ENCODE results near the gene MRPL21. TPM values are rescaled to one million over a fixed set of nuclear protein-coding genes. Genes with fewer than 3 reads are reported as not detected.
"Not testable (repeated sequence)": the region's sequence is repeated elsewhere in the genome, so short reads cannot be mapped to it uniquely, and the experiment has no call there.

The MRPL21 gene
- total RNA-seq, 2 donors from 2014 or later: 43.4 to 96.4 TPM

DNA sequence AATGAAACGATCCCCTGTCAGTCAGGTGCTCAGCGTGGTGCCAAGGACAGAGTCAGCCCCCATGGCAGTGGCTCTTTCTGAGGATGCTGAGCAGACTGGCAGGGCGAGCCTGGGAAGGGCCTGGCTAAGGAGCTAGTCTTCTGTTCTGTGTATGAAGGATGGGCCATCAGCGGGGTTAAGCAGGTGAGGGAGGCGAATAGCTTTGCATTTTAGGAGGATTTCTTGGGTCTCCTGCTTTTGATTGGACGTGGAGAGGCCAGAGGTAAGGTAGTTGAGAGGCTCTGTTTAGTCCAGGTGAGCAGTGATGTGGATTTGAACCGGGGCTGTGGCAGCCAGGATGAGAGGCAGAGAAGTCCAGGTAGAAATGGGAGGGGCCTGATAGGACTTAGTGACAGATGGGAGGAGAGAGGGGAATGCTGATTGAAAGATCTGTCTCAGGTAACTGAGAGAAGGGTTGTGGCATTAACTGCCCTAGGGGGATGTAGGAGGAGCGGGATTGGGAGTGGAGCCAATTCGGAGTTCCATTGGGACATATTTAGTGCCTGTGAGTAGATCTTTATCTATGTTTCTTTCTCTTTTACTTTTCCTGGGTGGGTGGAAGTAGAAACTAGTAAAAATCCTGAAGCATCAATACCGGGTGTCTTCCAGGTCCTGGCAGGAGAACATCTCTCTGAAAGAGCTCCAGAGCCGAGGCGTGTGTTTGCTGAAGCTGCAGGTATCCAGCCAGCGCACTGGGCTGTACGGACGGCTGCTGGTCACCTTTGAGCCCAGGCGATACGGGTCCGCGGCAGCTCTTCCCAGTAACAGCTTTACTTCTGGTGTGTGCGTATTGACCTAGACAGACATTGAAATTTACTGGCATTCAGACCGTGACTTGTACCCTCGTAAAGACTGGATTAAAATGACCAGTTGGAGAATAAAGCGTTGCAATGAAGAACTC is 2.1 kb upstream of the MRPL21 start:
- H3K27me3 Mint-ChIP-seq: no peaks in the 10 kb centered on the region
- peaks cover 64% of the 10 kb centered on the region for H3K36me3 Mint-ChIP-seq (ENCODE audit: low read depth)
- no peaks in the 10 kb centered on the region for H3K9me3 Mint-ChIP-seq
- H3K27ac Mint-ChIP-seq: peak overlapping the region; percentile 97
- ATAC-seq (replicated peaks): no peak
- H3K4me1 Mint-ChIP-seq: peaks cover 24% of the 10 kb centered on the region
- peak overlapping the region; percentile 97 for H3K4me3 Mint-ChIP-seq

DNA sequence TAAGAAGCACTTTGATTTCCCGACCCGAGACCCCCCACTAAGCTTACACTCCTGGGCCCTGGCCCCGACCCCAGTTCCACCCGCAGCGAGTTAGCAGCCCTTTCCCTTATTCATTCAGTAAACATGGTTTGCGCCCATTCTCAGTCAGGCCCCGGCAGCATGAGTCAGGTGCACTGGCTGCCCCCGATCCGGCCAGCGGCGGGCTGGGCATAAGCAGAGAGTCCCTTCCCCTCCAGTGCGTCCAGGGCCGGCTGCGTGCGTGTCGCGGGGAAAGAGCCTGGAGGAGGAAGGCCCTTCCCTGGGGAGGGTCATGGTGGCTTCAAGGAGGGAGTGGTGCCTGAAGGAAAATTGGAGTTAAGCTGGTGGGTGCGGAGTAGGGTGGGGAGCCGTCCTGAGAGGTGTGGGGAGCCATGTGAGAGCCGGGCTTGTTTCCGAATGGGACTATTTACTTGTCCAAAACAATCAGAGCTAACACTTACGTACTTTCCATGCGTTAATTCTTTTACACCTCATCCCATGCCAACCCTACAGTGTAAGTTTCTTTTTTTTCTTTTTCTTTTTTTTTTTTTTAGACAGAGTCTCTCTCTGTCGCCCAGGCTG is 716 bp upstream of the MRPL21 start:
- Mint-ChIP-seq H3K4me3 (peak overlapping the region; percentile 97), H3K27me3 (no peaks in the 10 kb centered on the region), H3K9me3 (no peaks in the 10 kb centered on the region), H3K4me1 (peaks cover 24% of the 10 kb centered on the region), H3K27ac (peak overlapping the region; percentile 97), H3K36me3 (ENCODE audit: low read depth) (peaks cover 64% of the 10 kb centered on the region)
- peak; percentile 60 for ATAC-seq (replicated peaks)

DNA sequence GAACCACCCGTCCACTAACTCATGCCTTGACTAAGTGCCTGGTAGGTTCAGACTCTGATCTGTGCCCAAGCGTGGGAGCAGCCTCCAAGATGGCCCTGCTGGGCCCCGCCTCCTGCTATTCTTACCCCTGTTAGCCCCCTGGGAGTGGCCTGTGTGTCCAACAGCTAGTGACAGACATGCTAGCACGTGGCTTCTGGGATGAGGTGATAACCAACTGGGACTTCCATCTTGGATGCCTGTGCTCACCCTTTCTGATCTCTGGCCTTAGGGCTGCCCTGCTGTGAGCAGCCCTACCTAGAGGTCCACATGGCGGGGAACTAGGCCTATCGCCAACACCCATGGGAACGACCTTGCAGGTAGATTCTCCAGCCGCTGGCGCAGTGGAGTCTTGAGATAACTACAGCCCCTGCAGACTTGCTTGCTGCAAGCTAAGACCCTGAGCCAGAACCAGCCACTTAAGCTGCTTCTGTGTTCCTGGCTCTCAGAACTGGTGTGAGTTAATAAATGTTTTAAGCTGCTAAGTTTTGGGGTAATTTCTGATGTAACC is 2.7 kb downstream of the MRPL21 start:
- Mint-ChIP-seq H3K9me3 (no peaks in the 10 kb centered on the region), H3K27me3 (no peaks in the 10 kb centered on the region), H3K27ac (no peak overlapping the region), H3K4me3 (no peak overlapping the region), H3K36me3 (ENCODE audit: low read depth) (peaks cover 67% of the 10 kb centered on the region), H3K4me1 (peaks cover 24% of the 10 kb centered on the region)
- no peak for ATAC-seq (replicated peaks)

DNA sequence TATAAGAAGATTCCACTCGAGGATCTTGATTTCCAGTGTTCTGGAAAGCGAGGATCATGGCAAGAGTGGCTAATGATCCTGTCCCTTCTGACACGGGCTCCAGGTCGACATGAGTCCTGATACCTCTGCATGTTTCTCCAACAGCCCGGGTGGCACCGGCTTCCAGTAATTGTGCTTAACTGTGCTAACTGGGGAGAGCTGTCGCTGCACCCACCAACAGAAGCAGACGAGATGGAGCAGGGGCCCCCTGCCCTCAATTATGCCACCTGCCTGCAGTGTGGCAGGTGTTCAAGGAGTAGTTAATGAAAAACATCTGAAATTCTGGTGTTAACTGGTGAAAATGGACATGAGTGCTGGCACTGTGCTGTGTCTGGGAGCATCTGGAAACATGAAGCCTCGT is 6.2 kb downstream of the MRPL21 start:
- no peak for ATAC-seq (replicated peaks)
- peaks cover 92% of the 10 kb centered on the region for H3K36me3 Mint-ChIP-seq (ENCODE audit: low read depth)
- H3K27ac Mint-ChIP-seq: no peak overlapping the region

DNA sequence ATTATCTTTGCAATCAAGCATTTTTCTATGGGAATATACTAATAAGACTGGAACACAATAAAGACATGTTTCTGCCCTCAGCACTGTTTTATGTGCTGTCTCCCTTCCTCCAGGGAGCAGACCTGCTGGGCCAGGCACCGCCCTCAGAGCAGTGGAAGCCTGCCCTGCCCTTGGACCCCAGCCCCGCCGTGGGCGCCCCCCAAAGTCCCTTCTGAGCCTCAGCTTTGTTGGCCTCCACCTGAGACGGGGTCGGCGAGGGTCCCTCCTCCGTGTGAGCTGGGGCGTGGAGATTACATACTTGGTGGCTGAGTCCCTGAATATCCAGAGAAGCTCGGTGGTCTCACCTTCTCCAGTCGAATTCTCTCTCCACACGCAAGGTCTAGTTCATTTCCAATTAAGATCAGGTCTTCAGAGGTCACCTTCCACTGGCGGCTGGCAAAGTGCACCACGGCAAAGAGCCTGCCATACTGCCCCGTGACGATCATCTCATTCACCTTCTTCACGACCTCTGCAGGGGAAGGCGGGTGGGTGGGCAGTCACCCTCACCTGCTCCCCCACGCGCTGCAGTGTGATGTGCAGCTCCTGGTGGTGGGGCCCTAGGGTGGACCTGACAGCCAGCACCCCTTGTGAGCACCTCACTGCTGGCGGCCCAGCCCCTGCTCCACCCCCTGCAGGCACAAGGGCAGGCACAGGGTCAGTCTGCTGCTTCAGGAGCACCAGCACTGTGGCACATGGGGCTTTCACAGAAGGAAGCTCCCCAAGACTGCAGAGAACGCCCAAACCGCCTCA is 7.3 kb downstream of the MRPL21 start:
- no peak for ATAC-seq (replicated peaks)
- no peaks in the 10 kb centered on the region for H3K4me1 Mint-ChIP-seq

More for the DNA sequence above, 6.2 kb downstream of the MRPL21 start:
- H3K27me3 Mint-ChIP-seq: no peaks in the 10 kb centered on the region
- no peaks in the 10 kb centered on the region for H3K9me3 Mint-ChIP-seq
- no peak overlapping the region for H3K4me3 Mint-ChIP-seq
- peaks cover 8% of the 10 kb centered on the region for H3K4me1 Mint-ChIP-seq

DNA sequence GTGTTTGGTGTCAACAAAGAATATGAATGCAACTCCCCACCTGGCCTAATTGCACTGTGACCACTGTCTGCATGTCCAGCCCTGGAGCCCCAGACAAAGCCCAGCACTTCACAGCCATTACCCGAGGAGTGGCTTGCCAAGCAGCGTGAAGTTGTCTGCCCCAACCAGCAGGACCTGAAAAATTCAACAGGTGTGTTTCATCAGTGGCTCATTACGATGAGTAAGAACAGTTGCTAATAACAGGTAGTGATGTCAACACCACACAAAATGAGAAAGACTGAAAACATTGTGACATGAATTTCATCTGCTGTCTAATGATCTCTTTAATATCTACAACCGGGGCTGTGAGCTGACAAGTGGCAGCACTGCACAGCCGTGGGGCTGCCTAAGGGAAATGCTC is 10.3 kb downstream of the MRPL21 start:
- H3K9me3 Mint-ChIP-seq: no peaks in the 10 kb centered on the region
- H3K27me3 Mint-ChIP-seq: no peaks in the 10 kb centered on the region
- no peak for ATAC-seq (replicated peaks)
- no peak overlapping the region for H3K27ac Mint-ChIP-seq
- no peak overlapping the region for H3K4me3 Mint-ChIP-seq
- no peaks in the 10 kb centered on the region for H3K4me1 Mint-ChIP-seq
- H3K36me3 Mint-ChIP-seq (ENCODE audit: low read depth): peaks cover 74% of the 10 kb centered on the region

More for the DNA sequence above, 7.3 kb downstream of the MRPL21 start:
- Mint-ChIP-seq H3K27ac (no peak overlapping the region), H3K27me3 (no peaks in the 10 kb centered on the region), H3K9me3 (no peaks in the 10 kb centered on the region), H3K4me3 (no peak overlapping the region), H3K36me3 (ENCODE audit: low read depth) (peaks cover 90% of the 10 kb centered on the region)

DNA sequence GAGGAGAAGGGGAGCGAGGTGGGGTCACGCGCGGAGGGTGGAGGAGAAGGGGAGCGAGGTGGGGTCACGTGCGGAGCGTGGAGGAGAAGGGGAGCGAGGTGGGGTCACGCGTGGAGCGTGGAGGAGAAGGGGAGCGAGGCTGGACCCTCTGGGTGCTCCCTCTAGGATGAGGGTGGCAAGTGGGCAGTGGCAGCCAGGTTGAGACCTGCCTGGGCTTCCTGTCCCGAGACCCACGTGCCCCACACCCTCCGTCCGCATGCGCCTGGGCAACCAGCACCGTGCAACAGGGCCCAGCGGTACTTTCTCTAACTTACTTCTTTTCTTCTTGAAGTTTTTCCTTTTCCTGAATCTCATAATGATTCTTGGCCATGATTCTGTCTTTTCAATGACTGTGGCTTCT is 11.1 kb downstream of the MRPL21 start:
- no peak for ATAC-seq (replicated peaks)
- Mint-ChIP-seq H3K9me3 (no peaks in the 10 kb centered on the region), H3K4me1 (no peaks in the 10 kb centered on the region), H3K4me3 (no peak overlapping the region), H3K27me3 (no peaks in the 10 kb centered on the region), H3K27ac (no peak overlapping the region), H3K36me3 (ENCODE audit: low read depth) (peaks cover 67% of the 10 kb centered on the region)

DNA sequence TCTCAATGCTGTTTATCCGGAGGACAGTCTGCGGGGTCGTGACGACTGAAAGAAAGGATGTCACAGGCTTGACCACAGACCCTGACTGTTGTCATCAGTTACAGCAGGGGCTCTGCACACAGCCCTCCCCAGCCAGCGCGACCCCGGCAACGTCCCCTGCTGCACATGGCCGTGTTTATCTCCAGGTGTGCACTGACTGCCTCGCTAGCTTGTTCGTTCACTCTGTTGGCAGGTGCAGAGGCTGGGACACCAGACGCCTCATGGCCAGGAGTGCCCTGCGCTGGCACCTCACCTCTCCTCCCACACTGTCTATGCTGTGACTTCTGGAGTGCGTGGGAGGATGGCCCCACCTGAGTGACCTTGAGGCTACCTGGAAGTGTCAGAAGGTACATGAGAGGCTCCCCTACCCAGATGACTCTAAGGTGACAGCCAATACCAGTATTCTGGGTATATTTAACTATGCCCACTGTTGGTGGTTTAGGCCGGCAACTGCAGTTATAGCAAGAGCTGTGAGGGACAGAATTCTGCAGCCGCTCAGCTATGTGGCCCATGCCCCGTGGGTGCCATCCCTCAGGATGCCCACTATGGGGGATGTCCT is 12.2 kb downstream of the MRPL21 start:
- ATAC-seq (replicated peaks): no peak
- no peak overlapping the region for H3K27ac Mint-ChIP-seq
- no peaks in the 10 kb centered on the region for H3K27me3 Mint-ChIP-seq
- peaks cover 55% of the 10 kb centered on the region for H3K36me3 Mint-ChIP-seq (ENCODE audit: low read depth)
- no peaks in the 10 kb centered on the region for H3K9me3 Mint-ChIP-seq
- no peaks in the 10 kb centered on the region for H3K4me1 Mint-ChIP-seq
- no peak overlapping the region for H3K4me3 Mint-ChIP-seq

DNA sequence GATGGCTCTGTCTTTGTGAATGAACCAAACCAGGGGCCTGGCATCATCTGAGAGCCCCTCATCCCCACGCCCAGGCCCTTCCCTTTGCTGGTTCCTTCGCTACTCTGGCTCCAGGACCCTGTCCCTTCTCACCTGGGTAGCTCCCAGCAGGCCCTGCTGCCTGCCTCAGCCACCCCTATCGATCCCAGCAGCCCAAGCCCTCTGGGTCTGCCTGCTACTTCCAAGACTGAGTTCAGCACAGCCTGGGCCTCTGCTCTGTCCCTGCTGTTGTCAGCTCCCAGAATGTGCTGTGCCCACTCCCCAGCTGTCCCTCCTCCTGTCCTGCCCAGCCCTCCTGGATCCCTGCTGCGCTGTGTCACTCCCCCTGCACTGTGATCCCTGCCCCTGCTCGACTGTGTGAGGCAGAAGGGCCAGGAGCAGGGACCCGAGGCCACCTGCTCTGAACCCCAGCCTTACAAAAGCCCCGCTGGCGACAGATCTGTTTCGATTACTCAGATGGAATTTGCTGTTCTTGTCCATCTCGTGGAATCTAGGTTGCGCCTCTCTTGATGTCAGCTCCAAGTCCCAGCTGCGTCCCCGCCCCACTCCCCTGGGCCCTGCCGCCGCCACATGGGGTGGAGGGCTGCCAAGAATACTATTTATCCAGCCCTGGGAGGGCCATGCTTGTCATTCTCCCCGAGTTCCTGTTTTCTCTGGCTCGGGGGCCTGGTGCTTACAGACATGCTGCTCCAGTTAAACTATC is 13.0 kb downstream of the MRPL21 start:
- no peak for ATAC-seq (replicated peaks)
- H3K4me3 Mint-ChIP-seq: no peak overlapping the region
- no peak overlapping the region for H3K27ac Mint-ChIP-seq
- H3K9me3 Mint-ChIP-seq: no peaks in the 10 kb centered on the region
- H3K27me3 Mint-ChIP-seq: no peaks in the 10 kb centered on the region
- no peaks in the 10 kb centered on the region for H3K4me1 Mint-ChIP-seq
- H3K36me3 Mint-ChIP-seq (ENCODE audit: low read depth): peaks cover 47% of the 10 kb centered on the region

DNA sequence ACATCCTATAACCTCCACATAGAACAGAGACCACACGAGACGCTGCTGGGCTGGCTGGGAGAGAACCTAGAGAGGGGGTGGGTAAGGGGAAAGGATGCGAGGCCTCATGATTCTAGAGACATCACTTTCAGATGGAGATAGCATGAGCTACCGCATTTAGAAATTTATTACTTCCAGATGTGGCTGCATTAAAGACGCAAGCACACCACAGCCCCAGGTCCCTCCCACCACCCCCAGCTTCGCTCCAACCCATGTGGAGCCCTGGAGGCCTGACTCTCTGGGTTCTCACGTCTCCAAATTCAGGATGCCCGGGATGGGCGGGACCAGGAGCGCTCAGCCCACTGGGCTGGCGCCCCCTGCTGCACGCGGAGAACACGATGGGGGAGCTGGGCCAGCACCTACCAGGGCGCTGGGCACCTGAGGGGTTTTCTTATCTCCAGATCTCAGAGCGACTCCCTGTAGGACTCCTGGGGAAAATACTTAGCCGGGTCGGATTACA is 13.6 kb downstream of the MRPL21 start:
- H3K27ac Mint-ChIP-seq: no peak overlapping the region
- no peak for ATAC-seq (replicated peaks)

DNA sequence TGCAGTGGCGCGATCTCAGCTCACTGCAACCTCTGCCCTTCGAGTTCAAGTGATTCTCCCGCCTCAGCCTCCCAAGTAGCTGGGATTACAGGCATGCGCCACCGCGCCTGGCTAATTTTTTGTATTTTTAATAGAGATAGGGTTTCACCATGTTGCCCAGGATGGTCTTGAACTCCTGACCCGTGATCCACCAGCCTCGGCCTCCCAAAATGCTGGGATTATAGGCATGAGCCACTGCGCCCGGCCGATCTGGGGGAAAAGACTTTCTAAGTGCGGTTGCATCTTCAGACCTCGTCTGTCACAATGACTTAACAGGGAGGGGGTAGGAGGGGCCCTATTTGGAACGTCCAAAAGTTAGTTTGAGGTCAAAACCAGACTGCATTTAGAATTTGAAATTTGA is 18.8 kb downstream of the MRPL21 start:
- H3K27ac Mint-ChIP-seq; H3K4me1 Mint-ChIP-seq; H3K27me3 Mint-ChIP-seq; ATAC-seq (replicated peaks); H3K9me3 Mint-ChIP-seq; H3K4me3 Mint-ChIP-seq: not testable (repeated sequence)
- peaks cover 11% of the 10 kb centered on the region for H3K36me3 Mint-ChIP-seq (ENCODE audit: low read depth)

More for the DNA sequence above, 13.6 kb downstream of the MRPL21 start:
- no peak overlapping the region for H3K4me3 Mint-ChIP-seq
- H3K4me1 Mint-ChIP-seq: no peaks in the 10 kb centered on the region
- peaks cover 41% of the 10 kb centered on the region for H3K36me3 Mint-ChIP-seq (ENCODE audit: low read depth)
- H3K9me3 Mint-ChIP-seq: no peaks in the 10 kb centered on the region
- no peaks in the 10 kb centered on the region for H3K27me3 Mint-ChIP-seq

DNA sequence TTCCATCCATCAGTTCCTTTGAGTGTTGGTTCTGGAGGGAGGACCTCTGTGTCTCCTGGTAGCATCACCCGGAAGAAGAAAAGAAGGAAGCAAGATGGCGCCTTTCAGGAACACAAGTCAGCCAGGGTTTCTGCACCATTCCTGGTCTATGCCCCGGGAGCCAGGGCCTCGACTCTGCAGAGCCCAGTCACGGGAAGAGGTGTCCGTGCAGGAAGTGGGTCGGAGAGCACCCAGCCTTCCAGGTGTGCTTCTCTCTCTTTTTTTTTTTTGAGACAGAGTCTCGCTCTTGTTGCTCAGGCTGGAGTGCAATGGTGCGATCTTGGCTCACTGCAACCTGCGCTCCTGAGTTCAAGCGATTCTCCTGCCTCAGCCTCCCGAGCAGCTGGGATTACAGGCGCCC is 21.2 kb downstream of the MRPL21 start:
- Mint-ChIP-seq H3K27me3 (no peaks in the 10 kb centered on the region), H3K36me3 (ENCODE audit: low read depth) (peaks cover 11% of the 10 kb centered on the region), H3K27ac (peak overlapping the region; percentile 65), H3K4me3 (no peak overlapping the region), H3K9me3 (no peaks in the 10 kb centered on the region), H3K4me1 (no peaks in the 10 kb centered on the region)
- ATAC-seq (replicated peaks): no peak

DNA sequence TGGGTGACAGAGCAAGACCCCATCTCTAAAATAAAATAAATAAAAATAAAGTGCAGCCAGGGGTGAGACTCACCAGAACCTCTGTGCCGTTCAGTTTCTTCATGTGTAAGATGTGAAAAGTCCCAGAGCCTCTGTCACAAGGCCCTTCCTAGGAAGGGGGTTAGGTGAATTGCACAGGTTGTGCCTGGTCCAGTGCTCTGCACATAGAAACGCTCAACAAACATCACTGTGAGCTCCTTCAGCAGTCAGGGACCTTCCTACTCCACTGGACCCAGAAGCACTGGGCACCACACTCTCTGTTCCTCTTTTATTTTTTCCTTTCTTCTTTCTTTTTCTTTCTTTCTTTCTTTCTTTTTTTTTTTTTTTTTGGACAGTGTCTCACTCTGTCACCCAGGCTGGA is 22.3 kb downstream of the MRPL21 start:
- H3K27me3 Mint-ChIP-seq: no peaks in the 10 kb centered on the region
- no peaks in the 10 kb centered on the region for H3K9me3 Mint-ChIP-seq
- H3K36me3 Mint-ChIP-seq (ENCODE audit: low read depth): peaks cover 11% of the 10 kb centered on the region
- no peak overlapping the region for H3K27ac Mint-ChIP-seq
- H3K4me3 Mint-ChIP-seq: no peak overlapping the region
- H3K4me1 Mint-ChIP-seq: no peaks in the 10 kb centered on the region
- no peak for ATAC-seq (replicated peaks)
